Right atrium auricular region (tissue), 2 donors: ENCODE results near the gene NUP62. TPM values are rescaled to one million over a fixed set of nuclear protein-coding genes. Genes with fewer than 3 reads are reported as not detected.

Experiments
- DNase-seq: peaks from one replicate; pipeline ENCODE4 v3.0.0-alpha.2; 2019; ENCODE audit warnings: low spot score
- H3K27ac ChIP-seq, 2 donors: fragments of 200-600 bp; sonication (generic); 1 replicate in 1 of 2; 2 replicates in 1 of 2; pipeline ENCODE4 v1.5.1; 2016 to 2019
- H3K27me3 ChIP-seq, 2 donors: fragments of 200-600 bp; sonication (generic); one replicate each; pipeline versions ENCODE4 v1.5.1 to v1.6.0; 2017 to 2019
- H3K36me3 ChIP-seq: fragments of 200-600 bp; sonication (generic); one replicate; pipeline ENCODE4 v1.5.1; 2016
- H3K4me1 ChIP-seq, 2 donors: fragments of 200-600 bp; sonication (generic); one replicate each; pipeline versions ENCODE4 v1.5.1 to v1.6.0; 2017 to 2019
- H3K4me3 ChIP-seq, 2 donors: fragments of 200-600 bp; sonication (generic); 1 replicate in 1 of 2; 2 replicates in 1 of 2; pipeline ENCODE4 v1.5.1; 2017 to 2019; ENCODE audit warnings: mild to moderate bottlenecking in 1 of 2, moderate library complexity in 1 of 2
- H3K9me3 ChIP-seq, 2 donors: fragments of 200-600 bp; sonication (generic); one replicate each; pipeline ENCODE4 v1.5.1; 2019
- CTCF ChIP-seq, 2 donors: fragments of 200-600 bp; sonication (generic); IDR thresholded peaks; one replicate each; pipeline ENCODE4 v1.5.1; 2019; ENCODE audit warnings: antibody characterized with exemption in 2 of 2
- total RNA-seq, 2 donors: library from RNA; depleted of rRNA; stranded (reverse); fragments of >200 nt; gene quantifications; one replicate each; pipeline ENCODE4 v1.1.0, GENCODE V29; 2016

The NUP62 gene
- total RNA-seq, 2 donors from 2014 or later = 23.5 to 32.6 TPM

- Histone ChIP-seq H3K27ac (no peak overlapping the region), H3K4me3 (no peak overlapping the region), H3K27me3 (no peaks in the 10 kb centered on the region), H3K36me3 (peaks cover 55% of the 10 kb centered on the region), H3K4me1 (peaks cover 0 to under 1% of the 10 kb centered on the region in 2 donors), H3K9me3 (no peaks in the 10 kb centered on the region)
- no peak for TF ChIP-seq CTCF (IDR thresholded peaks at IDR 0.05)
- DNase-seq = no peak
These were observed 44.5 kb downstream of the NUP62 start for GRCh38 chr19:49884760-49885159.

DNA sequence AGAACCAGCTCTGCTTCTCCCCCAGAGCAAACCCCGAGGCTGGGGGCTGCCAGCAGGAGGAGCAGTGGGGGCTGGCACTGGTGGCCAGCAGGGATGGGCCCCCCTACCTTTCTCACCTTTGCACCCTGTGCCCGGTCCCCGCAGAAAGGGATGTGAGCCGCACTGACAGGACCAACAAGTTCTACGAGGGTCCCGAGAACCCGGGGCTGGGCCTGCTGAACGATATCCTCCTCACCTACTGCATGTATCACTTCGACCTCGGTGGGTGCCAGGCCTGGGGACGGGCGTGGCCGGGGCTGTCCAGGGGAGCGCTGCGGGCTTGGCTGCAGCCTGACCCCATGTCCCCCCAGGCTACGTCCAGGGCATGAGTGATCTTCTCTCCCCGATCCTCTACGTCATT, 45.2 kb downstream of the NUP62 start:
- H3K4me3 ChIP-seq = no peak overlapping the region
- peaks cover 55% of the 10 kb centered on the region for H3K36me3 ChIP-seq
- H3K4me1 ChIP-seq = peaks cover 0 to 2% of the 10 kb centered on the region in 2 donors
- no peak for DNase-seq
- no peak overlapping the region for H3K27ac ChIP-seq
- TF ChIP-seq CTCF (IDR thresholded peaks at IDR 0.05) = no peak
- no peaks in the 10 kb centered on the region for H3K9me3 ChIP-seq
- H3K27me3 ChIP-seq = no peaks in the 10 kb centered on the region

GRCh38 chr19:49883094-49883493, 46.2 kb downstream of the NUP62 start:
- peaks cover 51% of the 10 kb centered on the region for H3K36me3 ChIP-seq
- TF ChIP-seq CTCF (IDR thresholded peaks at IDR 0.05) = no peak

DNA sequence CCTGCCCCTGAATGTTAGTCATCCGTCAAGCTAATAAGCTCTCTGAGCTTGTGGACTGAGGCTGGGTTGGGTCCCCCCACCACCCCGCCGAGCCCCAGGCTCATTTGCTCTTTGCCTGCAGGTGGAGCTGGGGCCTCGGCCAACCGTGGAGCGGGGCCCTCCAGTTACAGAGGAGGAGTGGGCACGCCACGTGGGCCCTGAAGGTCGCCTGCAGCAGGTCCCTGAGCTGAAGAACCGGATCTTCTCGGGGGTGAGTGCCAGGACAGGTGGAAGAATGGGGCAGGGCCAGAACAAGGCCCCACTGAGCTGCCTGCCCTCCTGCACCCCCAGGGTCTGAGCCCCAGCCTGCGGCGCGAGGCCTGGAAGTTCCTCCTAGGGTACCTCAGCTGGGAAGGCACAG, 46.7 kb downstream of the NUP62 start:
- DNase-seq = no peak
- peaks cover 51% of the 10 kb centered on the region for H3K36me3 ChIP-seq

More at GRCh38 chr19:49883094-49883493, 46.2 kb downstream of the NUP62 start:
- no peak overlapping the region for H3K4me3 ChIP-seq
- no peak for DNase-seq
- no peaks in the 10 kb centered on the region for H3K9me3 ChIP-seq
- no peaks in the 10 kb centered on the region for H3K27me3 ChIP-seq
- peaks cover 0 to 12% of the 10 kb centered on the region in 2 donors for H3K4me1 ChIP-seq
- H3K27ac ChIP-seq = no peak overlapping the region

GRCh38 chr19:49881672-49882394, 47.5 kb downstream of the NUP62 start:
- DNase-seq = no peak
- TF ChIP-seq CTCF (IDR thresholded peaks at IDR 0.05) = no peak
- Histone ChIP-seq H3K27me3 (no peaks in the 10 kb centered on the region), H3K27ac (no peak overlapping the region), H3K4me3 (no peak overlapping the region), H3K4me1 (peaks cover 0 to 14% of the 10 kb centered on the region in 2 donors), H3K36me3 (peaks cover 51% of the 10 kb centered on the region), H3K9me3 (no peaks in the 10 kb centered on the region)

More for the DNA sequence above, 46.7 kb downstream of the NUP62 start:
- H3K9me3 ChIP-seq = no peaks in the 10 kb centered on the region
- no peak for TF ChIP-seq CTCF (IDR thresholded peaks at IDR 0.05)
- H3K4me1 ChIP-seq = peaks cover 0 to 14% of the 10 kb centered on the region in 2 donors
- no peaks in the 10 kb centered on the region for H3K27me3 ChIP-seq
- no peak overlapping the region for H3K27ac ChIP-seq
- H3K4me3 ChIP-seq = no peak overlapping the region

DNA sequence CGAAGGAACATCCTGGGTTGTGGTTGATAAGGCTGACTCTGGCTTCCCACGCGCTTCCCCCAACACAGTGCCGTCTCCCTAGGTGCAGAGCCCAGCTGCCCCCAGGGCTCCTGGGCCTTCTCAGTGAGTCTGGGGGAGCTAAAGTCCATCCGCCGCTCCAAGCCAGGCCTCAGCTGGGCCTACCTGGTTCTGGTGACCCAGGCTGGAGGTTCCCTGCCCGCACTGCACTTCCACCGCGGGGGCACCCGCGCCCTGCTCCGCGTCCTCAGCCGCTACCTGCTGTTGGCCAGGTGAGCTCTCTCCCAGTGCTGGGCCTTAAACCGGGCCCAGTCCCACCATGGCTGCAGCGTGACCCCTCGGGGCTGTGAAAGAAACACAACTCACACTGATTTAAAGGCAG, 48.1 kb downstream of the NUP62 start:
- Histone ChIP-seq H3K27me3 (no peaks in the 10 kb centered on the region), H3K9me3 (no peaks in the 10 kb centered on the region), H3K4me1 (peaks cover 0 to 14% of the 10 kb centered on the region in 2 donors), H3K4me3 (no peak overlapping the region), H3K27ac (no peak overlapping the region), H3K36me3 (peaks cover 51% of the 10 kb centered on the region)
- no peak for DNase-seq
- TF ChIP-seq CTCF (IDR thresholded peaks at IDR 0.05) = no peak
